GM21723 (cell line): ENCODE data around the gene KIFBP.
A peak's percentile ranks its signal among the peaks of the same experiment; 100 is the strongest.

Experiments
- ATAC-seq: cut with Tn5 transposase; IDR thresholded peaks from one replicate; pipeline ENCODE4 v1.9.1; 2021; ENCODE audit warnings: mild to moderate bottlenecking, moderate library complexity; ENCODE audit not compliant: unreplicated experiment

Gene KIFBP

DNA sequence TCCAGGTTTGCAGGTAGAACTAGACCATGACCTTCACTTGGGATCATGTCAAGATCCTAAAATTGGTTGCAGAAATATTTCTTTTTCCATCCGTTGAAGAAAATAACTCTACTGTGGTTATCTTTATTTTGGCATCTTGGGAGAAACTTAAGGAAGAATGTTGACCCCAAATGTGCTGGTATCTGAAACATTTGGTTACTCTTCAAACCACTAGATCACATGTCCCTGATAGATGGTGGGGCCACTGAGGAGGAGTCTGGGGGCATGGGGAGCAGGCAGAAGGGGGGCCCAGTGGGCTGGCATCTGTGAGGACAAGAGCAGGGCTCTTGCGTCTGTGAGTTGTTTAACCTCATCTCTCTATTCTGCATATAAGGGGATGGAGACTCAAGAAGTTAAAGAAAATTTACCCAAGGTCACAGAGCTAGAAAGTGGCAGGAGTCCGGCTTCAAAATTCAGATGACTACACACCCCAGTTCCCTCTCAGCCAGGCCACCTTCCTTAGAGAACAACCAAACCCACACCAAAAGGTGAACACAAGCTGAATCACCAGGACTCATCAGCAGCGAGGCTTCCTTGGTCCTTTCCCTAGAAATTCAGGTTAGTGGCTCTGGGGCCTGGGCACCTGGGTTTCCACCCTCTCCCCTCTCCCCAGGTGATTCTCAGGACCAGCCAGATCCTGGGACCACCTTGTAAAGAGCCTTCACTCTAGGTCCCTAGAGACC is 58.7 kb downstream of the KIFBP start:
- ATAC-seq = no peak

GRCh38 chr10:69048103-69048502 is 59.5 kb downstream of the KIFBP start:
- ATAC-seq = no peak

GRCh38 chr10:69049566-69049961 is 61.0 kb downstream of the KIFBP start:
- no peak for ATAC-seq

DNA sequence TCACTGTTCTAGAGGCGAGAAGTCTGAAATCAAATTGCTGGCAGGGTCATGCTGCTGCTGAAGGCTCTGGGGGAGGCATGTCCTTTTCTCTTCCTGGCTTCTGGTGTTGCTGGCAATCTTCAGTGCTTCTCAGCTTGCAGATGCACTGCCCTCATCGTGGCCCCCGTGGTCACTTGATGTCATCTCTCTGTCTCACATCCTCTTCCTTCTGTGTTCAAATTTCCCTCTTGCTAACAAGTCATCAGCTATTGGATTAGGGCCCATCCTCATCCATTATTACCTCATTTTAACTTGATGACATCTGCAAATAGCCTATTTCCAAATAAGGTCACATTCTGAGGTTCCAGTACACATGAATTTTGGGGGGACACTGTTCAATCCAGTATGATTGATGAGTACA is 62.7 kb downstream of the KIFBP start:
- no peak for ATAC-seq

GRCh38 chr10:69051710-69052487 is 63.3 kb downstream of the KIFBP start:
- no peak for ATAC-seq

- no peak for ATAC-seq
Measured at GRCh38 chr10:69052736-69053135, 64.1 kb downstream of the KIFBP start.

DNA sequence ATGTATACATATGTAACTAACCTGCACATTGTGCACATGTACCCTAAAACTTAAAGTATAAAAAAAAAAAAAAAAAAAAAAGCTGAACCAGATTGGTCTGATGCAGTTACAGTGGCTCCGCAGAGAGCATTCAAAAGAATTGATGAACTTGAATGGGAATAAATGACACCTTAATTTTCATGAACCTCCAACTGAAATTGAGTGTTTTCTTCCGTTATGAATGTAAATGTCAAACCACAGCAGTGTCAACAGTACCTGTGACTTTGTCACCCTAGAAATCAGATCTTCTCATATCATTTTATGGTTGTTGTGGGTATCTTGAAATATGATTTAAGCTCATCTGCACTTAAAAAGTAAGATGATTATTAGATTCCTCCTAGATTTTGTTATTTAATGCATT is 66.6 kb downstream of the KIFBP start:
- ATAC-seq = no peak

DNA sequence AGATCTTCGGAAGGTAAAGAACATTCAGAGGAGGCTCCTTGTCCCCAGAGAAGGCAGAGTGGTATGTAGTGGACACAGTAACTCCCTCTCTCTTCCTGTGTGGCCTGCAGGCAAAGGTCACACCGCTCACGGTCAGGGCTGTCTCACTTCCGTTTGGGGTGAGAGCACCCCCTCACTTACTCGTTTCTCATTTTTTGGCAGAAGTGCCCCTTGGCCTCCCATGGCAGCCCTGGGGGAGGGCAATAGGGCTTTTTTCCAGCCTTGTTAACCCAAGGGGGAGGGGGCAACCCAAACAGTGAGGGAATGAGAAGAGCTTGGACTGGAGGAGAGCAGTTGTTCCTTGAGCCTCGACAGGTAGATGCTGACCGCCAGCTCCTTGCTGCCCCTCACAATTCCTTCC is 67.5 kb downstream of the KIFBP start:
- ATAC-seq = no peak

- ATAC-seq = no peak
Measured at GRCh38 chr10:69056536-69057260, 68.1 kb downstream of the KIFBP start.

DNA sequence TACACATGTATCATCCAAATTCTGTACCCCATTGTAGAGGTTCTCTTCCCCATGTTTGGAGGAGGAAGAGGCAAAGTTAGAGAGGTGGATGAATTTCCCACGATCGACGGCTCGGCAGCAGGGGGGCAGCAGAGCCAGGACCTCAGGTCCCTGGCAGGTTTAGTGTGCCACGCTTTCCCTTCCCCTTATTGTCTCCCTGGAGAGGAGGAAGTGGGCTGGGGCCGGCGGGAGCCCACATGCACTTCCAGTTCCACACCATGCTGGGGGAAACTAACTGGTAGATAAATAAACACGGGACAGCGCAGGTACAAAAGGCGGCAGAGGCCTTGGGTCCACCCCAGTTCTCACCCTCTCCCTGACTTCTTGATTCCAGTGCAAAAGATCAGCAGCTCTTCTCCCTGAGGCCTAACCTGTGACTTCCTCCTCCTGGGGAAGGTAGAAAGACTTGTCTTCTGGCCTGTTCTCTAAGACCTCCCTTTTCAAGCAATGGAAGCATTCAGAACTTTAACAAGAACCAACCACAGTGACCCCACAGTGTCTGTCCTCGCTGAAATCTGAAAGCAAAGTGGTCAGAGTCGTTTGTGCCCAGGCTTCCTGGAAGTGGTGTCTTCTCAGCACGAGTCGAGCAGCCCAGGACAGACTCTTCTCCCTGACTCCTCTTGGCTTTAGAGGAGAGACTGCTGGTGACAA is 68.8 kb downstream of the KIFBP start:
- ATAC-seq = no peak

DNA sequence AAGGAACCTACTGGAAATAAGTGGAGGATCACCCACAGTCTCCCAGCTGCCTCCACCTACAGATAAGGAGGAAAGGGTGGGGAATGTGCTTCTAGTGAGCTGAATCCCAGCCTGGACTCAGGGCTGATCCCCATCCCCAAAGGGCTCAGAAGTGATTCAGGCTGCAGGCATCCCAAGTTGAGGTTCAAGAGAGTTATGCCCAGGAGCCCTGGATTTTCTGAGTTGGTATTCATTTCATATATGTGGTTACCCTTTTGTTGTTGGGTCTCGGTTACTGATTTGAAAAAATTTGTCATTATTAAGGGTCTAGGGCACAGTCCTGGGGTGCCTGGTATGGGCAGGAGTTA is 69.3 kb downstream of the KIFBP start:
- no peak for ATAC-seq

DNA sequence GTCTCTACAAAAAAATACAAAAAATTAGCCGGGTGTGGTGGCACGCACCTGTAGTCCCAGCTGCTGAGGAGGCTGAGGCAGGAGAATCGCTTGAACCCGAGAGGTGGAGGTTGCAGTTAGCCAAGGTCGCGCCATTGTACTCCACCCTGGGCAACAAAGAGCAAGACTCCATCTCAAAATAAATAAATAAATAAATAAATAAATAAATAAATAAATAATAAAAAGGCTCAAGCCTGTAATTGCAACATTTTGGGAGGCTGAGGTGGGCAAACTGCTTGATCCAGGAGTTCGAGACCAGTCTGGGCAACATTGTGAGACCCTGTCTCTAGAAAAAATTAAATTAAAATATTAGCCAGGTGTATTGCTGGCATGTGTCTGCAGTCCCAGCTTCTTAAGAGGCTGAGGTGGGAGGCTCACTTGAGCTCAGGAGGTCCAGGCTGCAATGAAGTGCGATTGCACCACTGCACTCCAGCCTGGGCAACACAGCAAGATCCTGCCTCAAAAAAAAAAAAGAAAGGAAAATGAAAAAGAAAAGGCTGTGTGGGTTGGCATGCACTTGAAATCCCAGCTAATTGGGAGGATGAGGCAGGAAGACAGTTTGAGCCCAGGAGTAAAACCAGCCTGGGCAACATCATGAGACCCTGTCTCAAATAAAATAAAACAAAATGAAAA is 71.7 kb downstream of the KIFBP start:
- ATAC-seq = no peak

- no peak for ATAC-seq
Measured at GRCh38 chr10:69061305-69062161, 72.9 kb downstream of the KIFBP start.

- no peak for ATAC-seq
Measured at GRCh38 chr10:69062901-69063300, 74.3 kb downstream of the KIFBP start.

GRCh38 chr10:69064762-69065328 is 76.2 kb downstream of the KIFBP start:
- ATAC-seq = no peak

- ATAC-seq = peak; percentile 51
Measured at GRCh38 chr10:69065406-69066361, 77.1 kb downstream of the KIFBP start.
